ENCODE results near the gene SNX2.

DNA sequence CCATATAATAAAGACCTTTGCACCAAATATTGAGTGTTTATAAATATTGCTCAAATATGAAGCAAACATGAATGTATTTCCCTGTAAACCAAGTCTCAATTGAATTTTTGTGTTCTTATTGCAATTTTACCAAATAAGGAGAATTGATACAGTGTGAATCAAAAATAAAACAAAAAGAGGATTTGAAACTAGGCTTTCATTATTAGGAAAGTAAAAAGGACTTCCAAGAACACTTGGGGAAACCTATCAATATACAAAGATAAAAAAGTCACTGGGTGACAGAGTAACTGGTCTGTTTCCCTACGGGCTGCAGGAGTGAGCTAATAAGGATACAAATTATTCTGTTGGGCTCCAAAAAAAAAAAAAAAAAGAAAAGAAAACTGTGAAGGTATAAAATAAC is 44.8 kb upstream of the SNX2 start:
- TF ChIP-seq CTCF (IDR thresholded peaks at IDR 0.05) (no peak), POLR2AphosphoS5 (IDR thresholded peaks at IDR 0.05; ENCODE audit: insufficient read depth in 1 of 2, low read depth in 1 of 2) (no peak)

Data from vagina (tissue), 2 donors.